Loucy (cell line): ENCODE measurements around the gene FAM210B.

ENCODE experiments used
- EZH2phosphoT487 ChIP-seq: fragments of 200-600 bp; IDR thresholded peaks from 2 replicates; pipeline ENCODE4 v1.6.1; 2018; ENCODE audit warnings: antibody characterized with exemption, mild to moderate bottlenecking, moderate library complexity, borderline replicate concordance
- TF ChIP-seq, protein P1 (sequence below): fragments of 200-600 bp; sonication (generic); conservative IDR thresholded peaks from 2 replicates; pipeline ENCODE4 v1.5.1; 2014; ENCODE audit warnings: mild to moderate bottlenecking, antibody characterized with exemption, low read length

DNA sequence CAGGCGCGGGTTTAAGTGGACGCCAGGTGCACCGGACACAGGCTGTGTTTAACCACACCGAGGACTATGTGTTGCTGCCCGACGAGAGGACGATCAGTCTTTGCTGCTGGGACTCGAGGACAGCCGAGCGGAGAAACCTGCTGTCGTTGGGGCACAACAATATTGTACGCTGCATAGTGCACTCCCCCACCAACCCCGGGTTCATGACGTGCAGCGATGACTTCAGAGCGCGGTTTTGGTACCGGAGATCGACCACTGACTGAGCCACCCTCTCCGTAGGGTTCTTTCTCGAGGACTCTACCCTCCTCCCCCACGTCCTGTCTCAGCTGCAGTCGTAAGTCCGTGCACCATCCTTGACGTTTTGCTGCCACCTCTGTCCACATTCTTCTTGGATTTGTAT is 44.7 kb downstream of the FAM210B start:
- TF ChIP-seq, protein P1, sequence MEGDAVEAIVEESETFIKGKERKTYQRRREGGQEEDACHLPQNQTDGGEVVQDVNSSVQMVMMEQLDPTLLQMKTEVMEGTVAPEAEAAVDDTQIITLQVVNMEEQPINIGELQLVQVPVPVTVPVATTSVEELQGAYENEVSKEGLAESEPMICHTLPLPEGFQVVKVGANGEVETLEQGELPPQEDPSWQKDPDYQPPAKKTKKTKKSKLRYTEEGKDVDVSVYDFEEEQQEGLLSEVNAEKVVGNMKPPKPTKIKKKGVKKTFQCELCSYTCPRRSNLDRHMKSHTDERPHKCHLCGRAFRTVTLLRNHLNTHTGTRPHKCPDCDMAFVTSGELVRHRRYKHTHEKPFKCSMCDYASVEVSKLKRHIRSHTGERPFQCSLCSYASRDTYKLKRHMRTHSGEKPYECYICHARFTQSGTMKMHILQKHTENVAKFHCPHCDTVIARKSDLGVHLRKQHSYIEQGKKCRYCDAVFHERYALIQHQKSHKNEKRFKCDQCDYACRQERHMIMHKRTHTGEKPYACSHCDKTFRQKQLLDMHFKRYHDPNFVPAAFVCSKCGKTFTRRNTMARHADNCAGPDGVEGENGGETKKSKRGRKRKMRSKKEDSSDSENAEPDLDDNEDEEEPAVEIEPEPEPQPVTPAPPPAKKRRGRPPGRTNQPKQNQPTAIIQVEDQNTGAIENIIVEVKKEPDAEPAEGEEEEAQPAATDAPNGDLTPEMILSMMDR = no peak
- no peak for TF ChIP-seq EZH2phosphoT487
